Measurements from ENCODE around the gene INO80D.

INO80D gene

GRCh38 chr2:206004004-206004693 is 81.8 kb downstream of the INO80D start:
- peak; percentile 45 for TF ChIP-seq CTCF (IDR thresholded peaks at IDR 0.05; ENCODE audit: low read depth, low read length, missing control alignments)
- H3K4me3 ChIP-seq (replicated peaks; ENCODE audit: low read depth, low read length) = no peak overlapping the region
- peak; percentile 12 for DNase-seq (ENCODE audit: extremely low read depth, low read depth)

GRCh38 chr2:206002440-206002839 is 83.5 kb downstream of the INO80D start:
- TF ChIP-seq CTCF (IDR thresholded peaks at IDR 0.05; ENCODE audit: low read depth, low read length, missing control alignments) = no peak
- DNase-seq (ENCODE audit: extremely low read depth, low read depth) = no peak
- H3K4me3 ChIP-seq (replicated peaks; ENCODE audit: low read depth, low read length) = no peak overlapping the region

- no peak for DNase-seq (ENCODE audit: extremely low read depth, low read depth)
- TF ChIP-seq CTCF (IDR thresholded peaks at IDR 0.05; ENCODE audit: low read depth, low read length, missing control alignments) = no peak
- no peak overlapping the region for H3K4me3 ChIP-seq (replicated peaks; ENCODE audit: low read depth, low read length)
These were observed 84.1 kb downstream of the INO80D start for GRCh38 chr2:206001912-206002311.

- TF ChIP-seq CTCF (IDR thresholded peaks at IDR 0.05; ENCODE audit: low read depth, low read length, missing control alignments) = no peak
- no peak overlapping the region for H3K4me3 ChIP-seq (replicated peaks; ENCODE audit: low read depth, low read length)
- DNase-seq (ENCODE audit: extremely low read depth, low read depth) = no peak
These were observed 85.2 kb downstream of the INO80D start for GRCh38 chr2:206000776-206001175.

- no peak overlapping the region for H3K4me3 ChIP-seq (replicated peaks; ENCODE audit: low read depth, low read length)
- DNase-seq (ENCODE audit: extremely low read depth, low read depth) = no peak
- TF ChIP-seq CTCF (IDR thresholded peaks at IDR 0.05; ENCODE audit: low read depth, low read length, missing control alignments) = no peak
These were observed 87.4 kb downstream of the INO80D start for GRCh38 chr2:205998583-205998982.

- no peak for TF ChIP-seq CTCF (IDR thresholded peaks at IDR 0.05; ENCODE audit: low read depth, low read length, missing control alignments)
- no peak for DNase-seq (ENCODE audit: extremely low read depth, low read depth)
- no peak overlapping the region for H3K4me3 ChIP-seq (replicated peaks; ENCODE audit: low read depth, low read length)
These were observed 89.8 kb downstream of the INO80D start for GRCh38 chr2:205996161-205996560.

- no peak for DNase-seq (ENCODE audit: extremely low read depth, low read depth)
- no peak for TF ChIP-seq CTCF (IDR thresholded peaks at IDR 0.05; ENCODE audit: low read depth, low read length, missing control alignments)
These were observed 90.7 kb downstream of the INO80D start for GRCh38 chr2:205995260-205995659.

More at GRCh38 chr2:205995260-205995659, 90.7 kb downstream of the INO80D start:
- H3K4me3 ChIP-seq (replicated peaks; ENCODE audit: low read depth, low read length) = no peak overlapping the region
